ELR (cell line): ENCODE measurements around the gene ZW10.

Source experiments
- DNase-seq: peaks from one replicate; pipeline ENCODE4 v3.0.0-alpha.2; 2015; ENCODE audit warnings: low read depth

Gene ZW10

DNA sequence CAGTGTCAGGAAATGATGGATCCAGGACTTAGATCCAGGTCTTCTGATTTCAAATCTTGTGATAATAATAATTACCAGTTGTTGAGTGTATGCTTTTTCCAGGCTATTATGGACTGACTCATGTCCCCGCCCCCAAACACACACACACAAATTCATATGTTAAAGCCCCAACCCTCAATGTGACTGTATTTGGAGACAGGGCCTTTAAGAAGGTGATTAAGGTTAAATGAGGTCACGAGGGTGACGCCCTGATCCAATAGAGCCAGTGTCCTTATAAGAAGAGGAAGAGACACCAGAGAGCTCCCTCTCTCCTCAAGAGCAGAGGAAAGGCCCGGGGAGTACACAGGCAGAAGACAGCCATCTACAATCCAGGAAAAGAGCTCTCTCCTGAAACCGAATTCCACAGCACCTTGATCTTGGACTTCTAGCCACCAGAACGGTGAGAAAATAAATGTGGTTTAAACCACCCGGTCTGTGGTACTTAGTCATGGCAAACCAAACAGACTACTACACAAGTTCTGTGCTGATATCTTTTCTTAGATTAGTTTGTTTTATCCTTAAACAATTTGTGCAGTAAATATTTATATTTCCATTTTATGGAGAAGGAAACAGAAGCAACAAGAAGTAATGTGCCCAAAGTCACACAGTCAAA, 75.6 kb downstream of the ZW10 start:
- DNase-seq: no peak

DNA sequence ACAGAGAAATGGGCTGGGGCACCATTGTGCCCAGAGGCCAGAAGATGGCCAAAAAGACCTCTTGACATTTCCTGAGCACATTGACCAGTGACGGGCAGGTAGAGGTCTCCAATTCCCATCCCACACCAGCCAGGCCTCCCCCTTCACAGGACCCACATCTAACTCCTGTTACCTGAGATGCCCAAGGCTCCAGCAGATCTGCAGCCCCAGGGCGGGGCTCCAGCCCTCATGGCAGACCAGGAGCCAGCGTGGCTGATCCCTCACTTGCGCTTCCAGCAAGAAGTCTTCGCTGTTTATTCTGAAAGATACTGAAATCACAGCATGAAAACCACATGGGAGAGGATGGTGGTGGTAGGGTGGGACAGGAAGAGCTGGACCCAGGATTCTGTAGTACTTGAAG, 76.4 kb downstream of the ZW10 start:
- no peak for DNase-seq

DNA sequence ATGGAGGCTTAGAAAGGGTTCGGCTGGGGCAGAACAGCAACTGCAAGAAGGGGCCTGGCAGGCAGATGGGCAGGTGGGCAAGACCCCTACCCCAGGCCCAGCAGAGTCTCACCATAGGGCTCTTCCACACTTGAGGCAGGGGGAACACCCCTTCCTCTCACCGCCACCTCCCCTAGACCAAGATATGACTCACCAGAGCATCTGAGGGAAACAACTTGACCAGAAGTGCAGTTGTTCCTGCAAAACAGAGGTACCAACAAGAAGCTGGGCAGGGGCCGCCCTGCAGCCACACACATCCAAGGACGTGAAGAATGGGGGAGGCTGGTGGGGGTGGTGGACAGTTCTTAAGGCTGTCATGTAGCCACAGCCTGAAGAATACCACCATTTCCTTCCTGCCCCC, 78.3 kb downstream of the ZW10 start:
- DNase-seq: no peak

DNA sequence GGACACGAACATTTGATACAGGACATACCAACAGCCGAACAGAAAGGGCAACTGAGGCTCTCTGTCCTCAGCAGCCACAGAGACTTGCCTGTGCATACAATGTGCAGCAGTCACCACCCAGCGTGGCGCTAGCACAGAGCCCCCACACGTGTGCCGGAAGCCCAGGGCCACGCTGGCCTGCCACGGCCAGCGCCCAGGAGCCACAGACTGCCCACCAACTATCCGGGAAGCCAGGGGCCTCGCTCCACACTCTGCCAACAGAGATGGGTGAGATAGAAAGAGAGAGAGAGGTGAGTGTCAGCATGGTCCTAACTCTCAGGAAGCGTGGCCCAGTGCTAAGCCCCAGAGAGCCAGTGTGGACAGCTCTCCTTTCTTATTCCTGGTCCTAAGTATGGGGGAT, 79.1 kb downstream of the ZW10 start:
- DNase-seq: no peak

DNA sequence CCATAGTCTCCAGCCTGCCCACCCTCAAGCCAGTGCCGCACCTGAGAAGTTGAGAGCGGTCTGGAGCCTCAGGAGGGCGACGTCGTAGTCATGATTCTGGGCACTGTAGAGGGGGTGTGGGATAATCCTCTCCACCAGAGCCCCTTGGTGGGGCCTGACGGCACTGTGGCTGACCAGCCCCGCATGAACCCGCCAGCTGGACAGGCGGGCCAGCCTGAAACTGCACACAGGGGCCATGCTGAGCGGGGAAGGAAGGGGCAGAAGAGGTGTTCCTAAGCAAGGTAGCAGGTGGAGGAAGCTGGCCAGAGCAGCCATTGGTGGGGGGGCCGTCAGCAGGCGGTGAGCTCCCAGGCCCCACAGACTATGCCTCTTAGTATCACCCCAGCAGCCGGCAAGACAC, 80.5 kb downstream of the ZW10 start:
- DNase-seq: no peak

DNA sequence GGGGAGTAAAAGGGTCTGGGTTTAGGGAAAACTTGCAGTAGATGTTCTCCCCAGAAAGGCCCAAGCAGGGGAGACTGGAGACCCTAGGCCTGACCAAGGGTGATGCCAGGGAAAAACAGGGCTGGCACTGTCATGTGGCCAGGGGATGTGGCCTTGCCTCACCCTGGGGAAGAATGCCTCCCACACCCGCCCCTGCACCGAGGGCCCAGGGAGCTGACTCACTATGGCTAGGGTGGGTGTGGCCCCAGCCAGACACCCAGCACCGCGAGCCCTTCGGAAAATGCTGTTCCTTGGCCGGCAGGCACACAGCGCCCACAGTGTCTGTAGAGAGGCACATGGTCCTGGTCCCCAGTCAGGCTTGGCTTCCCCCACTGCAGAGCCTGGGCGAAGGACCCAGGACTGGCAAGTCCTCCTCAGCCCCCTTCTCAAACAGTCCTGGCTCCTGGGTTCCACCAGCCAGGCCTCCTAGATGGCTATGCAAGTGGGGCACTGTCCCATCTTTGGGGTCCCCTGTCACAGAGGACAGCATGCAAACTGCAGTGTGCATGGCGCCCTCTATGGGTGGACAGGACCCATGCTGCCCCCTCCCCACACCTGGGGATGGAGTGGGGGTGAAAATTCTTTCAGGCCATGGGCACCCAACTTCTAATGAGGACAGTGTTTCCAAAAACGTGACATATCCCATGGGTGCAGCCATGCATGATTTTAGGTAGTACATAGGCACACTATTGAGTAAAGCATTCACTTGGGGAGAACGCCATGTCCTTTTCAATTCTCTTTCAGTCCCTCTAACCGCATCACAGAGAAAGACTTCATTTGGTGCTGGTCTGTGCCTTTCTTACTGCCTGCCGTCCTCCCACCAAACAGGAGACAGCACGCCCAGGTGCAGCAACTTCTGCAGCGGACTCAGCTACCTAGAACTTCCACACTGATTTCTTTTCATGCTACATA, 82.6 kb downstream of the ZW10 start:
- peak; percentile 80 for DNase-seq

DNA sequence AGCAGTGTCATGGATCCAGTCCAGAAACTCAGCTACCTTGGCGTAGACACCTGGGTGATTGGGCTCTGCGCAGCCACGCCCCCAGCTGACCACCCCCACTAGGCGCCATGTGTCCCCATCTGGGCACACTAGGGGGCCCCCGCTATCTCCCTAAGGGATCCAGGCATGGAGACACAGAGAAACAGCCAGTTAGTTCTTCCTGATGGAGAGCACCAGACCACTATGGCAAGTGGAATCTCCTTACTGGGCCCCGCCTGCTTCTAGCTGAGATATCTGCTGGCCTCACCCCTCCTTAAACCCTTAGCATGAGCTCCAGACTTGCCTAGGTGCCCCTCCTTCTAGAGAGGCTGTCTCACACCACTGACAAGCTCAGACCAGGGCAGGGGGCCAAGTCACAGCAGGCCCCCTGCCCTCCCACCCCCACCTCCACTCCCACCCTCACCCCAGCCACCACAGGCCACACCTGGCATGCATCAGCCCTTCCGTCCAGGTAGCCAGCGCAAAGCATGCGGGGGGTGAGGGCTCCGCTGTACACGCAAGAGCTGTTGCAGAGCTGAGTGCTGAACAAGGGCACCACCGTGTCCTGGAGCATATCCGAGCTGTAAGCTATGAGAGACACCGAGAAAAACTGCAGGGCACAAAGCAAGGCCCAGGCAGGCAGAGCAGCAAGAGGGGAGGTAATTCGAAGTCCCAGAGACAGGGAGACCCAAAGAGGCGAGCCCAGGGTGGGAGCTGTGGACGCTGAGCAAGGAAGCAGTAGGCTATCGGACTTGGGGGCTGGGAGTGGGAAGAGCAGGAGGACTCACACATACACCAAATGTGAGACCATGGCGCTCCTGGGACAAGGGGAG, 83.5 kb downstream of the ZW10 start:
- no peak for DNase-seq

DNA sequence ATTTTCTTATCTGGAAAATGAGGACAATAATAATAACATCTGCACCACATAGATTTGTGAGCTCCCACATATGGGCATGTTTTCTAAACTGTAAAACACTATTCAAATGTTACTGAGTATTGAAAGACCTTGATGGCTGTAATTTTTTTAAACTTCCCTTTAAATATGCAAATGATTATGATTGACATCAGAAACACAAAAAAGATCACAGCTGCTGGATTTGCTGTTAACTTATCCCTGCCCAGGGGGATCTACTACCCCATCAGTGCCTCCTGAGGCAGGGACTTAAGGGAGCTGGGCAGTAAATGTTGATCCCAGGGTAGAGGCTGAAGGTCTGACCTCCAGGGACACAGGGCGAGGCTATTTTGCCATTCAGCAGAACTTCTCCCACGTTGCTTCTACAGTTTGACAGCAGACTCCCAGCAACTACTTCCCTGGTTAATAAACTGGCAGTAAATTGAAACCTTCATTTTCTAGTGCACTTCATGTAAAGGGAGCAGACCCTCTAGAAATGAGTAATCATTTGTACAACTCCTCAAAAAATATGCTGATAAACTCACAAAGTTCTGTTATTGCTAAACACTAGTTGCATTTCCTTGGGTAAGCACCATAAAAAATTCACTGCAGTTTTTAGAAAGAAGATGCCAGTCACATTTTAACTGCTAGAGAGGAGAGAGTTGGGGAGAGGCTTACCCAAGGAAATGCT, 87.7 kb downstream of the ZW10 start:
- DNase-seq: no peak

DNA sequence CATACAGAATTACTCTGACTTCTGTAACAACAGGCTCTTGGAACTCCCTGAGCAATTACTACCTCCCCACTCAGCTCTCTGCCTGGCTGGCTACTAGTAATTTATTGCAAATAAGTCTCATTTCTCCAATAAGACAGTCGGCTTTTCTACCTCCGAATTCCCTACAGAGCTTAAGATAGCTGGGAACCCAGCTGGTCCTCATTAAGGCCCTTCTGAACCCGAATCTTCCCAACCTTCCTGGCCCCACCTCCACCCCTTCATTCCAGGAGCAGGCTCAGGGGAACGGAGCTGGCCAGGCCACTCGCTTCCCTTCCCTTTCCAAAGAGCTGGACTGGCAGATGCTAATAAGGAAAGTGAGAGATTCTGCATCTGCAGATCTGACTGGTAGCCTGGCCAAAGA, 89.0 kb downstream of the ZW10 start:
- DNase-seq: no peak

DNA sequence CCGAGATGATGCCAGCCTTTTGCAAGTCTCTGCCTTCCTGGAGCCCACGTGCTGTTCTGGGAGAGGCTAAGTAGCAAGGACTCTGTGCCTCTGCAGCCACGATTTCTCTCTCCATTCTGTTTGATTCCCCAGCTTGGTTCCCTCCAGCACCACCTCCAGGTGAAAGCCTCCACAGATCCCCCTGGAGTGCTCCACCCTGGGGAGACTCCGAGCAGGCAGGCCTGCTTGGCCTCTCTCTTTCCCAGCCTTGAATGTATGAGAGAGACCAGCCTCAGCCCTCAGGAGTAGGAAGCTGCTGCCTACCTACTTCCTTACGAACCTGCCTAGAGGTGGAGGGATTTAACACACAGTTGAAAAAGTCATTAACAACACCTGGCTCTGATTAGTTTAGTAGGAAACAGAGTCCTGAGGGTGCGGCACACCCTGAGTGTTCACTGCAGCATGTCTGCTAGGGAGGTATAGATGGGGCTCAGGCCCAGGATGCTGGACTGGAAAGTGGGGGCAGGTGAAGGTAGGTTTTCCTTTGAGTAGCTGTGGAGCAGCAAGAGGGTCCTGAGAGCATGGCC, 89.9 kb downstream of the ZW10 start:
- no peak for DNase-seq
